HK-2 (cell line): Measurements from ENCODE around the gene NADSYN1.

Experiments used
- DNase-seq: peaks from one replicate; pipeline ENCODE4 v3.0.0-alpha.2; 2018; ENCODE audit not compliant: unreplicated experiment

The NADSYN1 gene

GRCh38 chr11:71451596-71452198, 1.3 kb upstream of the NADSYN1 start:
- no peak for DNase-seq

- DNase-seq: no peak
Observed at GRCh38 chr11:71452199-71453036, 585 bp upstream of the NADSYN1 start.

GRCh38 chr11:71453918-71454304, 908 bp downstream of the NADSYN1 start:
- no peak for DNase-seq

- DNase-seq: no peak
Observed at GRCh38 chr11:71454470-71455113, 1.6 kb downstream of the NADSYN1 start.

GRCh38 chr11:71456294-71456693, 3.3 kb downstream of the NADSYN1 start:
- DNase-seq: no peak

- no peak for DNase-seq
Observed at GRCh38 chr11:71456831-71457230, 3.8 kb downstream of the NADSYN1 start.

GRCh38 chr11:71458146-71459070, 5.4 kb downstream of the NADSYN1 start:
- DNase-seq: no peak

GRCh38 chr11:71459076-71459766, 6.2 kb downstream of the NADSYN1 start:
- no peak for DNase-seq

- DNase-seq: no peak
Observed at GRCh38 chr11:71459767-71460320, 6.8 kb downstream of the NADSYN1 start.

- DNase-seq: no peak
Observed at GRCh38 chr11:71461696-71462095, 8.7 kb downstream of the NADSYN1 start.

GRCh38 chr11:71462726-71463125, 9.7 kb downstream of the NADSYN1 start:
- no peak for DNase-seq

GRCh38 chr11:71463331-71464211, 10.6 kb downstream of the NADSYN1 start:
- no peak for DNase-seq

- DNase-seq: no peak
Observed at GRCh38 chr11:71465054-71465453, 12.1 kb downstream of the NADSYN1 start.

GRCh38 chr11:71466358-71466757, 13.4 kb downstream of the NADSYN1 start:
- no peak for DNase-seq

GRCh38 chr11:71467164-71467563, 14.2 kb downstream of the NADSYN1 start:
- DNase-seq: no peak

GRCh38 chr11:71470946-71471345, 17.9 kb downstream of the NADSYN1 start:
- DNase-seq: no peak

- no peak for DNase-seq
Observed at GRCh38 chr11:71472357-71472885, 19.4 kb downstream of the NADSYN1 start.

GRCh38 chr11:71472941-71473792, 20.2 kb downstream of the NADSYN1 start:
- DNase-seq: no peak

- no peak for DNase-seq
Observed at GRCh38 chr11:71473793-71474080, 20.7 kb downstream of the NADSYN1 start.
